NB4 (cell line): ENCODE data around the gene HLA-DRB1.
"Not testable (repeated sequence)": the region's sequence is repeated elsewhere in the genome, so short reads cannot be mapped to it uniquely, and the experiment has no call there.

Experiments
- DNase-seq: peaks from one replicate; pipeline ENCODE4 v3.0.0; 2010; ENCODE audit warnings: low read depth
- H3K4me3 ChIP-seq: one replicate; pipeline ENCODE4 v1.5.1; 2011; ENCODE audit warnings: mild to moderate bottlenecking, low read depth, low read length, moderate library complexity
- MYC ChIP-seq: IDR thresholded peaks from 2 replicates; pipeline ENCODE4 v1.6.1; 2011; ENCODE audit warnings: low read depth, low read length
- POLR2A ChIP-seq: IDR thresholded peaks from 2 replicates; pipeline ENCODE4 v1.6.1; 2011; ENCODE audit warnings: mild to moderate bottlenecking; ENCODE audit not compliant: insufficient read length; ENCODE audit errors: extremely low read depth
- TF ChIP-seq, protein P1 (sequence below): IDR thresholded peaks from one replicate; pipeline ENCODE4 v1.5.1; 2012; ENCODE audit warnings: low read depth, low read length
- TF ChIP-seq, protein P2 (sequence below): IDR thresholded peaks from 2 replicates; pipeline ENCODE4 v1.6.1; 2011; ENCODE audit warnings: low read depth, low read length

The HLA-DRB1 gene

DNA sequence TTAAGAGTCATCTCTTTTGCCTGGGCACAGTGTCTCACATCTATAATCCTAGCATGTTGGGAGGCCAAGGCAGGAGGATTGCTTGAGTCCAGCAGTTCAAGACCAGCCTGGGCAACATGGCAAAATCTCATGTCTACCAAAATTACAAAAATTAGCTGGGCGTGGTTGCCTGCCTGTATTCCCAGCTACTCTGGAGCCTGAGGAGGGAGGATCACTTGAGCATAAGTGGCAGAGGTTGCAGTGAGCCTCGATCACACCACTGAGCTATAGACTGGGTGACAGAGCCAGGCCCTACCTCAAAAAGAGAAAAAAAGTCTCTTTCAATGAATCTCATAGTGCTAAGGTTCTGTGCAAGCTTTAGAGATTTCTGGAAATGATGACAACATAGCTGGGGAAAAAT is 1.5 kb downstream of the HLA-DRB1 start:
- DNase-seq, result no peak

DNA sequence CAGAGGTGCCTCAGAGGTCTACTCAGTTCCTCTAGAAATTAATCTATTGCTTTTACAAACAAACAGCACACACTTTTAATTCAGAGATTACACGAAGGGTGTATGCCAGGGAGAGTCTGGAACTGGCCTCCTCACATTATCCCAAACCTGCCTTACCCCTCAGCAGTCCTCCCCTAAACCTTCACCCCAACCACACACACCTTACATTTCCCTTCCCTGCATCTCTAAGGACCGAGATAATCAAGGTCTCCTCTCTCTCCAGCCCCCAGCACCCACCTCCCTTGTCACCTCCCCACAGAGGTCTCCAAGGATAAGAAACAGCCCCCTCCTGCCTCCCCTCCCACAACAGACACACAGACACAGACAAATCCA is 6.1 kb downstream of the HLA-DRB1 start:
- H3K4me3 ChIP-seq, result no peak overlapping the region
- no peak for TF ChIP-seq POLR2A
- no peak for TF ChIP-seq MYC
- DNase-seq, result no peak

More for the DNA sequence above, 1.5 kb downstream of the HLA-DRB1 start:
- no peak for TF ChIP-seq MYC
- TF ChIP-seq, protein P1, sequence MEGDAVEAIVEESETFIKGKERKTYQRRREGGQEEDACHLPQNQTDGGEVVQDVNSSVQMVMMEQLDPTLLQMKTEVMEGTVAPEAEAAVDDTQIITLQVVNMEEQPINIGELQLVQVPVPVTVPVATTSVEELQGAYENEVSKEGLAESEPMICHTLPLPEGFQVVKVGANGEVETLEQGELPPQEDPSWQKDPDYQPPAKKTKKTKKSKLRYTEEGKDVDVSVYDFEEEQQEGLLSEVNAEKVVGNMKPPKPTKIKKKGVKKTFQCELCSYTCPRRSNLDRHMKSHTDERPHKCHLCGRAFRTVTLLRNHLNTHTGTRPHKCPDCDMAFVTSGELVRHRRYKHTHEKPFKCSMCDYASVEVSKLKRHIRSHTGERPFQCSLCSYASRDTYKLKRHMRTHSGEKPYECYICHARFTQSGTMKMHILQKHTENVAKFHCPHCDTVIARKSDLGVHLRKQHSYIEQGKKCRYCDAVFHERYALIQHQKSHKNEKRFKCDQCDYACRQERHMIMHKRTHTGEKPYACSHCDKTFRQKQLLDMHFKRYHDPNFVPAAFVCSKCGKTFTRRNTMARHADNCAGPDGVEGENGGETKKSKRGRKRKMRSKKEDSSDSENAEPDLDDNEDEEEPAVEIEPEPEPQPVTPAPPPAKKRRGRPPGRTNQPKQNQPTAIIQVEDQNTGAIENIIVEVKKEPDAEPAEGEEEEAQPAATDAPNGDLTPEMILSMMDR, result no peak
- TF ChIP-seq, protein P2, sequence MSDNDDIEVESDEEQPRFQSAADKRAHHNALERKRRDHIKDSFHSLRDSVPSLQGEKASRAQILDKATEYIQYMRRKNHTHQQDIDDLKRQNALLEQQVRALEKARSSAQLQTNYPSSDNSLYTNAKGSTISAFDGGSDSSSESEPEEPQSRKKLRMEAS, result no peak
- no peak for TF ChIP-seq POLR2A
- no peak overlapping the region for H3K4me3 ChIP-seq

DNA sequence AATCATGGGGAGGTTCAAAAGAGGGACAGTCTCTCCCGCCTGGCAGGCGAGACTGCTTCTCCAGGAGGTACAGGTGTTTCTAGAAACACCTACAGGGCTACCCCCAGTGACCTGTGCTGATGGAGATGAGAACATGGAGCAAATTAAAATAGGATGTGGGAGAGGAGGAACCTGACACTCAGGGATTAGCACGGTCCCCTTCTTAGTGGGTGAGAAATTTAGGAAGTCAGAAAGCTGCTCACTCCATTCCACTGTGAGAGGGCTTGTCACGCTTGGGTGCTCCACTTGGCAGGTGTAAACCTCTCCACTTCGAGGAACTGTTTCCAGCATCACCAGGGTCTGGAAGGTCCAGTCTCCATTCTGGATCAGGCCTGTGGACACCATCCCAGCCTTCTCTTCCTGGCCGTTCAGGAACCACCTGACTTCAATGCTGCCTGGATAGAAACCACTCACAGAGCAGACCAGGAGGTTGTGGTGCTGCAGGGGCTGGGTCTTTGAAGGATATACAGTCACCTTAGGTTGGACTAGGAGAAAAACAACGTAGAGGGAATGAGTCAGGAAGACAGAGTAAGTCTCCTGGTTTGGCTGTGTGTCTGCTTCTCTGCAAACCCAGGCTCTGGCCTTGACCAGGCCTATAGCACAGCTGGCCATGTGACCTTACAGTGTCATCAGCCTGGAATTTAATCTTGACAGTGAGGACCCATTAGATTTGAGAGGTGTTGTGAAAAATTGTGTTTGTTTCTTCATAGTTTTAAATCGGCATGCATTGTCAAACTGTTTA is 8.1 kb downstream of the HLA-DRB1 start:
- no peak for DNase-seq
- TF ChIP-seq POLR2A, result no peak
- TF ChIP-seq, protein P1, result no peak
- H3K4me3 ChIP-seq, result no peak overlapping the region

DNA sequence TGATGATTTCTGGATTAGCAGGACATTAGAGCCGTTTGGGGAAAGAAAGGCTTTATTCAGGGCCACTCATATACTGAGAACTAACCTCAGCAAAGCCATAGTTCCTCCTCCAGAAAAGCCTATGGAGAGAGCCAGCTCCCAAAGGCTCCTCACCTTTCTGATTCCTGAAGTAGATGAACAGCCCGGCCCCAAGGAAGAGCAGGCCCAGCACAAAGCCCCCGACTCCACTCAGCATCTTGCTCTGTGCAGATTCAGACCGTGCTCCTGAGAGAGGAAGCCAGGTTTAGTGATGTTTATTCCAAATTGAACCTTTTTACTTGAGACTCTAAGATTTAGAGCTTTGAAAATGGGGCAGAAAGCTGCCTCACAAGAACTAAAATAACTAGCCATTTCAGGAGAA is 9.1 kb downstream of the HLA-DRB1 start:
- no peak for DNase-seq
- no peak for TF ChIP-seq POLR2A
- no peak for TF ChIP-seq MYC
- TF ChIP-seq, protein P2, result no peak
- TF ChIP-seq, protein P1, result no peak
- H3K4me3 ChIP-seq, result no peak overlapping the region

DNA sequence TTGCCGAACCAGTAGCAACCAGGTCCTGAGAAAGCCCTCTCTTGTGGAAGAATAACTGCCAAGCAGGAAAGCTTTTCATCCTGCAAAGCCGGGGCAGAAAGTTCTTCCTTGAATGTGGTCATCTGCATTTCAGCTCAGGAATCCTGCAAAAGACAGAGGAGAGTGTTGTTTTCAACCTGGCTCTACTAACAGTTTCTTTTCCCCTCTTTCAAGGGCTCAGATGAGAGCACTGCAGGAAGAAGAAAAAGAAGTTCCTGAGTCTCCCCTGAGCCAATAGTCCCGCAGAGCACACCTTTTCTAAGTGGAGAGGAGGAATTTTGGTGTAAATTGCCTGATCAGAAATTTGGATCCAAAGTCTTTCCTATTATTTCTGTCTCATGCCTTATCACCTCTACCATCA is 10.7 kb downstream of the HLA-DRB1 start:
- TF ChIP-seq, protein P1, result no peak
- TF ChIP-seq, protein P2, result no peak
- TF ChIP-seq MYC (no peak), POLR2A (no peak)
- no peak for DNase-seq
- no peak overlapping the region for H3K4me3 ChIP-seq

DNA sequence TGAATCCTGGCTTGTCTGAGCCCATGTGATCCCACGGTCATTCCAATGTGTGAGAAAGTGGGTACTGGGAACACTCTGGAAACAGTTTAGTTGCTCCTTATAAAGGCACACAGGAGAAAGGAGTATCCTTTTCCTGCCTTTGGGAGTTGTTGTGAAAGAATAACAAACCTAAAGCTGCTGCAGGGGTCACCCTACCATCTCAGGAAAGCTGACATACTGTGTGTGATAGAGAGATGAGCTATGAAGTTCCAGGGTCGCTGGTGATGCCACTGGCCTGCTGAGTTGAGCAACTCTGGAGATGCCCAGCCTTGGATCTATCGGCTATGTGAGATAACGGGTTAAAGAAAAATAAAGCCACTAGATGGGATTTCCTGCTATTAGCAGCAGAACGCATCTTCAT is 12.2 kb downstream of the HLA-DRB1 start:
- DNase-seq, H3K4me3 ChIP-seq: not testable (repeated sequence)

DNA sequence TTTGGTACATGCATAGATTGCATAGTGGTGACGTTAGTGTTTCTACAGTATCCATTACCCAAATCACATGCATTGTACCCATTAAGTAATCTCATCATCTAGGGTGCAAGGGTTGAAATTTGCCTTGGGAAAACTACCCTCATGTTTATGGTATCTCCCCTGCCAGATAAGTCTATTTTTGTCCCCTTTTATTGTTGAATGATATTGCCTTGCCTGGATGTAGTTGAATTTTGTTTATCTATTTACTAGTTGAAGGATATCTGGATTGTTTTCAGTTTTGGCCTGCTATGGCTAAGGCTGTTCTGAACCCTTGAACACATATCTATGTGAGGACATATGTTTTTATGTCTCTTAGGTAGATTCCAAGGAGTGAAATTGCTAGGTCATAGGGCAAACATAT is 13.4 kb downstream of the HLA-DRB1 start:
- TF ChIP-seq POLR2A (no peak), MYC (no peak)
- no peak overlapping the region for H3K4me3 ChIP-seq
- DNase-seq, result no peak
